Measurements from ENCODE around the gene TMEM87B.
"Not testable (repeated sequence)": the region's sequence is repeated elsewhere in the genome, so short reads cannot be mapped to it uniquely, and the experiment has no call there.

The TMEM87B gene

GRCh38 chr2:112033600-112033999, 21.5 kb upstream of the TMEM87B start:
- no peak for DNase-seq

GRCh38 chr2:112034924-112035323, 20.1 kb upstream of the TMEM87B start:
- DNase-seq, result no peak

- no peak for DNase-seq
These were observed 19.3 kb upstream of the TMEM87B start for GRCh38 chr2:112035786-112036185.

DNA sequence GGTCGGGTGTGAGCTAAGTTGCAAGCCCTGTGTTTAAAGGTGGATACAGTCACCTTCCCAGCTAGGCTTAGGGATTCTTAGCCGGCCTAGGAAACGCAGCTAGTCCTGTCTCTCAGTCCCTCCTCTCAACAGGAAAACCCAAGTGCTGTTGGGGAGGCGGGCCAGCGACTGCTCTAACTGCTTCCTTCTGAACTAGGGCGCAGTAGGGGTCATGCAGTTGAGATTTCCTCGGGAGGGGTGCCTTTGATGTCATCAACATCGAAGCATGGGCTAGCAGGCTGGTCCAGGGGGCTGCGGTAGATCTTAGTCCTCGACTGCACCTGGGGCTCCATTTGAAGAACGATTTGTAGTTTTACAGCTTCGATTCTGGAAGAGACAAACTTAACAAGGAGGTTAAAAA, 15.5 kb upstream of the TMEM87B start:
- DNase-seq, result not testable (repeated sequence)

DNA sequence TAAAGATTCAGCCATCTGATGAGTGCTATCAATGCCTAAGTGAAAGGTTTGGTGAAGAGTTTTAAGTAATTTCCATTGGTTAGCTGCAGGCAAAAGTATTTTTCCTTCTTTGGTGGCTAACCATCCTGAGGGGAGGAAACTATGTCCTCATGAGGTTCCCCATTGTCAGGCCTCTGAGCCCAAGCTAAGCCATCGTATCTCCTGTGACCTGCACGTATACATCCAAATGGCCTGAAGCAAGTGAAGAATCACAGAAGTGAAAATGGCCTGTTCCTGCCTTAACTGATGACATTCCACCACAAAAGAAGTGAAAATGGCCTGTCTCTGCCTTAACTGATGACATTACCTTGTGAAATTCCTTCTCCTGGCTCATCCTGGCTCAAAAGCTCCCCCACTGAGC, 15.0 kb upstream of the TMEM87B start:
- DNase-seq, result not testable (repeated sequence)

DNA sequence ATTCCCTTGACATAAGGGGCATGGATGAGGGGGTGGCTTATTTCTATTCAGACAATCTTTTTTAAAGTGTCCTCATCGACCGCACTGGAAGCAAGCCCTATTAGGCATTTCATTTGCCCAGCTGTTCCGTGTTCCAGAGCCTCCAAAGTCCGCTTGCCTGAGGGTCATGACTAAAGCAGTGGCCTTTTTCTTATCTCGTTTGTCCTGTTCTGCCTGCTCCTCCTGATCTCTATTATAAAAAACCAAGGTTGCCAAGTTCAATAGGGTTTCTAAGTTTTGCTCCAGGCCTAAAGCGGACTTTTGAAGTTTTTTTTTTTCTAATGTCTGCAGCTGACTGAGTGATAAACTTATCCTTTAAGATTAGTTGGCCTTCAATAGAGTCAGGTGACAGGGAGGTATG, 13.6 kb upstream of the TMEM87B start:
- not testable (repeated sequence) for DNase-seq

- no peak for DNase-seq
These were observed 9.5 kb upstream of the TMEM87B start for GRCh38 chr2:112045446-112046014.

DNA sequence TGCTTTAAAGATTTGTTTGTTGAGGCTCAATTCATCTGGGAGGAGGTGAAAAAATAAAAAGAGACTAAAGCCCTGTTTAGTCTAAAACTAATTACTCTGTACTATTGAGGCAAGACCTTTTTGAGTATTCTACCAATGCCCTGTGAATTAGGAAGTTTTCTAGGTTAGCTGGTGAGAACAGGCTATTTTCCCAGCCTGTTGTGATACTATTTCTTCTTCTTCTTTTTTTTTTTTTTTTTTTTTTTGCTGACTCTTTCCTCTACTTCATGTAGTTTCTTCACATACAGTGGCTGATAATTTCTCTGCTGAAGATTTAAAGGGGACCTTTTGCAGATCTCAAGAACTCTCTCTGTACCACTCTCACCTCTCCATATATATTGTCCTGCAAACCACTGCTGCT, 8.8 kb upstream of the TMEM87B start:
- DNase-seq, result no peak

DNA sequence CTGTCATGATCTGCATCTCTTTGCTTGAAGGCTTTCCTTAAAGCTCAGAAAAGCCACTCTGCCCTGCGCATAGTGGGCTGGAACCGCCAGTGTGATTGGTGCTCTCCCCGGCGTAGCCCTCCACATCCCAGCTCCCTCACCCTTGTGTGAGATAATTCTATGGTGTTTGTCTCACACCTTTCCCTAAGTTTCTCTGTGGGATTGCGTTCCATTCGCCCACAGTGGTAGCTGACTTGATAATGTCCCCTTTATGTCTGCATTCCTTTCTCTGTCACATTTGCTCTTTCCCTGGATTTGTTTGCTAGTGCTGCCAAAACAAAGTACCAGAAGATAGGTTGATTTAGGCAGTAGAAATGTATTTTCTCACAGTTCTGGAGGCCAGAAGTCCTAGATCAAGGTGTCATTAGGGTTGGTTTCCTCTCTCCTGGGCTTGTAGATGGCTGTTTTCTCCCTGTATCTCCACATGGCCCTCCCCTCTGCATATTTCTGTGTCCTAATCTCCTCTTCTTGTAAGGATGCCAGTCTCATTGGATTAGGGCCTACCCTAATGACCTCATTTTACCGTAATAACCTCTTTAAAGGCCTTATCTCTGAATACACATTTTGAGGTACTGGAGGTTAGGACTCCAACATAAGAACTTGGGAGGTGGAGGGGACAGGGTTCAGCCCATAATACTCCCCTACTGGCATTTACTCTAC, 7.4 kb upstream of the TMEM87B start:
- DNase-seq, result no peak

GRCh38 chr2:112048236-112048592, 6.9 kb upstream of the TMEM87B start:
- no peak for DNase-seq

- peak; percentile 74 for DNase-seq
These were observed 6.2 kb upstream of the TMEM87B start for GRCh38 chr2:112048887-112049286.

- no peak for DNase-seq
These were observed 4.8 kb upstream of the TMEM87B start for GRCh38 chr2:112050316-112050715.

GRCh38 chr2:112053917-112054846, 887 bp upstream of the TMEM87B start:
- peak; percentile 97 for DNase-seq

- peak; percentile 42 for DNase-seq
These were observed 909 bp downstream of the TMEM87B start for GRCh38 chr2:112055730-112056625.

DNA sequence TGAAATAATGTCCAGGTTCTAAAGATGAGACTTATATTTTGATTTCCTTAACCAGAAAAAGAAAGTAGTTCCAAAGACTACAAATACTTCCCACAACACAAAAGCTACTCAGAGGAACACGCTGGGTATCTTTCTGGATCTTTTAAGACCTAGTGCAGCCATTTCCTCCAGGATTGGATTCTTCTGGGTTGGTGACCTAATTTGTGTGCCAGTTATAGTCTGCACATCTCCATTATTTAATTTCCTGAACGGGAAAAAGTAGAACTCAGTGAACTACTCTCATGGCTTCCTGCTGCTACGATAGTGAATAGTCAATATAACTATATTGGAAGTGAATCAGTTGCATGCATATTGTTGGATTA, 1.5 kb downstream of the TMEM87B start:
- no peak for DNase-seq

DNA sequence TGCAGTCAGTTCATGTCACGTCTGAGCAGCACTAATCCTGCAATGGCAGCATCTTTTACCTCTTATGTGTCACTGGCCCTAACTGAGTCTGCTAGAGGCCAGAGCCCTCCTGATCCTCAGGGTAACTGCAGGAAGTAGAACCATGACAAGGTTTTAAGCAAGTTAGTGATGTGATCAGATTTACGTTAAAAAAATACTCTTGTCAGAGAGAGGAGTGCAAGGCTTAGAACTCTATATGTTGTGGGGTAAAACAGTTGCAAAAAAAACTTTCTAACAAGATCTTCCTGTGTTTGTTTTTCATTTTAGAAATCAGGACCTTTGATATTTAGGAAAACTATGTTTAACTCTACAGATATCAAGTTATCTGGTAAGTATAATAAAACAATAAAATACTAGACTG, 4.6 kb downstream of the TMEM87B start:
- no peak for DNase-seq

GRCh38 chr2:112061299-112061698, 6.2 kb downstream of the TMEM87B start:
- DNase-seq, result no peak

- DNase-seq, result no peak
These were observed 6.8 kb downstream of the TMEM87B start for GRCh38 chr2:112061840-112062239.

GRCh38 chr2:112062894-112063293, 7.8 kb downstream of the TMEM87B start:
- no peak for DNase-seq

GRCh38 chr2:112065486-112065885, 10.4 kb downstream of the TMEM87B start:
- no peak for DNase-seq

DNA sequence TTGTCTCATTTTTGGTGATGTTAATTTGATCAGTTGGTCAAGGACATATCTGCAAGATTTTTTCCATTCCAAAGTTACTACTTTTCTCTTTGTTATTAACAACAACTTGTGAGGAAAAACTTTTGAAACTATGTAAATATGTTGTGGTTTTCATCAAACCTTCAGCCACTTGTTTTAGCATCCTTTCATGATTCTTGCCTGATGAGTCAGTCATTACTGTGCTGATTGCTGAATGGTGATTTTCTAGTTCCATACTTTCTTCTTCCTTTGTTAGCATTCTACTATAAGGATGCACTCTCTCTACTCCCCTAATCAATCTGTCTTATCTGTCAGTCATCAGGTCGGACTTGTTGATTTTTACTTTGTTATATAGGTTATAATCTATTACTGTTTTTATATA, 10.9 kb downstream of the TMEM87B start:
- no peak for DNase-seq

GRCh38 chr2:112069794-112070193, 14.7 kb downstream of the TMEM87B start:
- not testable (repeated sequence) for DNase-seq

DNA sequence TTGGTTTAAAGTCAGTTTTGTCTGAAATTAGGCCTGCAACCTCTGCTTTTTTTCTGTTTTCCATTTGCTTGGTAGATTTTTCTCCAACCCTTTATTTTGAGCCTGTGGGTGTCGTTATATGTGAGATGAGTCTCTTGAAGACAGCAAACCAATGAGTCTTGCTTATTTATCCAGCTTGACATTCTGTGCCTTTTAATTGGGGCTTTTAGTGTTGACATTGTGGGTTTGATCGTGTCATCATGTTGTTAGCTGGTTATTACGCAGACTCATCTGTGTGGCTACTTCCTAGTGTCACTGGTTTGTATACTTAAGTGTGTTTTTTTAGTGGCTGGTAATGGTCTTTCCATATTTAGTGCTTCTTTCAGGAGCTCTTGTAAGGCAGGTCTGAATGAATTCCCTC, 18.8 kb downstream of the TMEM87B start:
- no peak for DNase-seq
